ENCODE measurements around the gene DHRS3. TPM values are rescaled to one million over a fixed set of nuclear protein-coding genes. Genes with fewer than 3 reads are reported as not detected.

Gene DHRS3
- total RNA-seq, 1 donor from 2014 or later, result 41.8 TPM

GRCh38 chr1:12643079-12643478 lies 25.1 kb upstream of the DHRS3 start:
- DNase-seq (ENCODE audit: low spot score), result no peak
- intact Hi-C loops (cut with DNase I), result no loop called here

- no peak for DNase-seq (ENCODE audit: low spot score)
- intact Hi-C loops (cut with DNase I), result no loop called here
Measured at GRCh38 chr1:12640958-12641272, 22.9 kb upstream of the DHRS3 start.

GRCh38 chr1:12640237-12640957 lies 22.4 kb upstream of the DHRS3 start:
- no peak for DNase-seq (ENCODE audit: low spot score)
- intact Hi-C loops (cut with DNase I), result no loop called here

GRCh38 chr1:12637693-12638092 lies 19.7 kb upstream of the DHRS3 start:
- DNase-seq (ENCODE audit: low spot score), result no peak
- intact Hi-C loops (cut with DNase I), result no loop called here

- peak; percentile 76 for DNase-seq (ENCODE audit: low spot score)
- intact Hi-C loops (cut with DNase I), result no loop called here
Measured at GRCh38 chr1:12636098-12636950, 18.3 kb upstream of the DHRS3 start.

- intact Hi-C loops (cut with DNase I), result no loop called here
- DNase-seq (ENCODE audit: low spot score), result no peak
Measured at GRCh38 chr1:12634696-12635202, 16.7 kb upstream of the DHRS3 start.

GRCh38 chr1:12634156-12634555 lies 16.1 kb upstream of the DHRS3 start:
- DNase-seq (ENCODE audit: low spot score), result no peak
- intact Hi-C loops (cut with DNase I), result no loop called here

GRCh38 chr1:12631571-12631970 lies 13.6 kb upstream of the DHRS3 start:
- intact Hi-C loops (cut with DNase I), result no loop called here
- peak; percentile 58 for DNase-seq (ENCODE audit: low spot score)

GRCh38 chr1:12630946-12631530 lies 13.0 kb upstream of the DHRS3 start:
- intact Hi-C loops (cut with DNase I), result no loop called here
- no peak for DNase-seq (ENCODE audit: low spot score)

GRCh38 chr1:12629985-12630760 lies 12.2 kb upstream of the DHRS3 start:
- no peak for DNase-seq (ENCODE audit: low spot score)
- intact Hi-C loops (cut with DNase I), result no loop called here

GRCh38 chr1:12629511-12629956 lies 11.5 kb upstream of the DHRS3 start:
- no peak for DNase-seq (ENCODE audit: low spot score)
- intact Hi-C loops (cut with DNase I), result no loop called here

GRCh38 chr1:12627296-12627695 lies 9.3 kb upstream of the DHRS3 start:
- DNase-seq (ENCODE audit: low spot score), result no peak

GRCh38 chr1:12626888-12627287 lies 8.9 kb upstream of the DHRS3 start:
- no peak for DNase-seq (ENCODE audit: low spot score)
- intact Hi-C loops (cut with DNase I), result no loop called here

More at GRCh38 chr1:12627296-12627695, 9.3 kb upstream of the DHRS3 start:
- intact Hi-C loops (cut with DNase I), result no loop called here

- intact Hi-C loops (cut with DNase I), result no loop called here
- DNase-seq (ENCODE audit: low spot score), result no peak
Measured at GRCh38 chr1:12625276-12625675, 7.3 kb upstream of the DHRS3 start.

- intact Hi-C loops (cut with DNase I), result loop anchor here (1.0 to 5.0 kb wide), 2 partner anchors 37 to 350 kb away; no protein-coding TSS in a partner anchor
- DNase-seq (ENCODE audit: low spot score), result peak; percentile 57
Measured at GRCh38 chr1:12622506-12622905, 4.5 kb upstream of the DHRS3 start.

GRCh38 chr1:12621346-12622335 lies 3.6 kb upstream of the DHRS3 start:
- intact Hi-C loops (cut with DNase I), result loop anchor here (1.0 to 5.0 kb wide), 2 partner anchors 38 to 349 kb away; no protein-coding TSS in a partner anchor
- peak; percentile 53 for DNase-seq (ENCODE audit: low spot score)

- no peak for DNase-seq (ENCODE audit: low spot score)
- intact Hi-C loops (cut with DNase I), result loop anchor here (5.0 kb wide), 1 partner anchor 349 kb away; no protein-coding TSS in a partner anchor
Measured at GRCh38 chr1:12620931-12621330, 2.9 kb upstream of the DHRS3 start.

- no peak for DNase-seq (ENCODE audit: low spot score)
- intact Hi-C loops (cut with DNase I), result loop anchor here (5.0 kb wide), 1 partner anchor 348 kb away; no protein-coding TSS in a partner anchor
Measured at GRCh38 chr1:12620488-12620865, 2.5 kb upstream of the DHRS3 start.
